Measurements from ENCODE around the gene RAB3A. TPM values are rescaled to one million over a fixed set of nuclear protein-coding genes. Genes with fewer than 3 reads are reported as not detected.
A peak's percentile ranks its signal among the peaks of the same experiment; 100 is the strongest.

RAB3A gene
- total and polyA plus RNA-seq, 2 experiments from 2014 or later: 1.4 to 1.9 TPM

DNA sequence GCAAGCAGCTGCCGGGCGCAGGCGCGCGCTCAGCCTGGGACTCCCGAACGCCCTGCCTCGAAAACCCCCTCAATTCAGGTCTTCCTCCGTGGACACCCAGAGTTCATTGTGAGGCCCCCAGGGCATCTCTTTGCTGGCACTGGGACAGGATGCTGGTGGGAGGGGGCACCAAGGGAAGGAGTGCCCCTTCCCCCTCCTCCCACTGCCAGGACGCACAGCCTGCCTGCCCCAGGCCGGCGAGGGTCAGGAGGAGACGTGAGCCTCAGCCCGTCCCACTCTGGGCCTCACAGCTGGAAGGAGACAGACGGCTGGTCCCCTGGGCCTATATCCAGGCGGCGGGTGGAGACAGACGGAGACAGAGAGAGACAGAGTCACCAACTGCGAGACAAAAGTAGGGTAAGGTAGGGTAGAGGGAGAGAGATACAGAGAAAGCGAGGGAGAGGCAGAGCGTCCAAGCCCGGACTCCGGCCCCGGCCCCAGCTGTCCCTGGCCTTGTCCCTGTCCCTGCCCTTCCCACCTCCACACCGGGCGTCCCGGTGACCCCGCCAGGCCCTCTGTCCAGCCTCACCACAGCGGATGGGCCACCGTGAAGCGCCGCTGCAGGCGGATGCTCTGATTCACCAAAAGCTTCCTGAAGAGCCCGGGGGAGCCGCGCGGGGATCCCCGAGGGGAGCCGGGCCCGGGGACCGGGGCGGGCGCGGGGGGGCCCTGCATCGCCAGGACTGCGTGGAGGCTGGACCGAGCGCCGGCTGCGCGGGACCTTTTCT lies 22.0 kb upstream of the RAB3A start, which contains the start of gene PDE4C:
TSS of gene PDE4C (minus strand) at position 737 of the 767 bp plus-strand sequence. CDS start at position 714, 23 bp downstream.
- H2AFZ ChIP-seq: no peak within 1 kb of the TSS; the same call in 1 of the 2 replicates
- no peaks in the 10 kb centered on the region for H3K9me2 ChIP-seq (ENCODE audit: insufficient read depth)
- H3K9me3 ChIP-seq (ENCODE audit: low read depth): no peaks in the 10 kb centered on the region
- peak within 1 kb of the TSS; percentile 28 for H3K4me2 ChIP-seq (ENCODE audit: unreplicated experiment)
- no peaks in the 10 kb centered on the region for H3K4me1 ChIP-seq (ENCODE audit: insufficient read depth)
- H3K79me2 ChIP-seq (ENCODE audit: insufficient read depth): no peaks in the 10 kb centered on the region
- 0 out of 2 replicates have a peak, but pooled peaks cover 4% of the 10 kb centered on the region for H3K27me3 ChIP-seq (replicated peaks; ENCODE audit: insufficient read depth)
- peak; percentile 48 for DNase-seq
- no peaks in the 10 kb centered on the region for H3F3A ChIP-seq (ENCODE audit: insufficient read depth)
- no peak within 1 kb of the TSS for H3K27ac ChIP-seq
- no peaks in the 10 kb centered on the region for H3K36me3 ChIP-seq (ENCODE audit: low read depth)
- WGBS, 2 experiments (ENCODE audit: low coverage in 1 of 2, low lambda C conversion rate in 2 of 2, missing lambda C conversion rate in 2 of 2): 4 to 7% methylated on average over 31 to 51 of the region's 51 CpGs
- H4K20me1 ChIP-seq (ENCODE audit: insufficient read depth): no peaks in the 10 kb centered on the region
- in situ Hi-C loops (cut with MboI): no loop called here
- no peak within 1 kb of the TSS for H3K9ac ChIP-seq
- no peak for TF ChIP-seq EZH2phosphoT487 (IDR thresholded peaks at IDR 0.05; ENCODE audit: insufficient read depth, low read depth)
- no peak for TF ChIP-seq EZH2 (IDR thresholded peaks at IDR 0.05; ENCODE audit: insufficient read depth, poor library complexity, severe bottlenecking)
- H3K4me3 ChIP-seq: no peak within 1 kb of the TSS

DNA sequence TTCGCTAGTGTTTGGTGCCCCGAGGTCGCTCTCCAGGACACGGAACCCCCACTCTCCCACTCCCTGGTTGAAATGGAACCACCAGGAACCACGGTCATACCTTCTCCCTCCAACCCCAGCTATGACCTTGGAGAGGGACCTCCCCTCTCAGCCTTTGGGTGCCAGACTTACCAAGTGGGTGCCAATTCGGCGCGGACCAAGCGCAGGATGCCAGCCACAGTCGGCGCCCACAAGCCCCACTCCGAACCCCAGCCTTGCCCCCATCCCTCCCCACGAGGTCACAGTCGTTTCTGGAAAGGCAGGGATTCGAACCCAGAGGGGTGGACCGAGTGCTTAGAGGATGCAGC lies 21.5 kb upstream of the RAB3A start:
- no peaks in the 10 kb centered on the region for H3K79me2 ChIP-seq (ENCODE audit: insufficient read depth)
- DNase-seq: no peak
- no peaks in the 10 kb centered on the region for H3K4me1 ChIP-seq (ENCODE audit: insufficient read depth)
- no peak for TF ChIP-seq EZH2phosphoT487 (IDR thresholded peaks at IDR 0.05; ENCODE audit: insufficient read depth, low read depth)
- TF ChIP-seq EZH2 (IDR thresholded peaks at IDR 0.05; ENCODE audit: insufficient read depth, poor library complexity, severe bottlenecking): no peak
- no peak overlapping the region for H2AFZ ChIP-seq
- no peak overlapping the region for H3K4me3 ChIP-seq
- no peaks in the 10 kb centered on the region for H3K36me3 ChIP-seq (ENCODE audit: low read depth)
- no peaks in the 10 kb centered on the region for H3F3A ChIP-seq (ENCODE audit: insufficient read depth)
- H3K27ac ChIP-seq: no peak overlapping the region
- no peaks in the 10 kb centered on the region for H3K27me3 ChIP-seq (replicated peaks; ENCODE audit: insufficient read depth)
- H3K9me3 ChIP-seq (ENCODE audit: low read depth): no peaks in the 10 kb centered on the region
- WGBS, 2 experiments (ENCODE audit: low coverage in 1 of 2, low lambda C conversion rate in 2 of 2, missing lambda C conversion rate in 2 of 2): 13 to 21% methylated on average over 16 of the region's 16 CpGs
- H3K4me2 ChIP-seq (ENCODE audit: unreplicated experiment): no peak overlapping the region
- H4K20me1 ChIP-seq (ENCODE audit: insufficient read depth): no peaks in the 10 kb centered on the region
- H3K9me2 ChIP-seq (ENCODE audit: insufficient read depth): no peaks in the 10 kb centered on the region
- H3K9ac ChIP-seq: no peak overlapping the region
- in situ Hi-C loops (cut with MboI): no loop called here

DNA sequence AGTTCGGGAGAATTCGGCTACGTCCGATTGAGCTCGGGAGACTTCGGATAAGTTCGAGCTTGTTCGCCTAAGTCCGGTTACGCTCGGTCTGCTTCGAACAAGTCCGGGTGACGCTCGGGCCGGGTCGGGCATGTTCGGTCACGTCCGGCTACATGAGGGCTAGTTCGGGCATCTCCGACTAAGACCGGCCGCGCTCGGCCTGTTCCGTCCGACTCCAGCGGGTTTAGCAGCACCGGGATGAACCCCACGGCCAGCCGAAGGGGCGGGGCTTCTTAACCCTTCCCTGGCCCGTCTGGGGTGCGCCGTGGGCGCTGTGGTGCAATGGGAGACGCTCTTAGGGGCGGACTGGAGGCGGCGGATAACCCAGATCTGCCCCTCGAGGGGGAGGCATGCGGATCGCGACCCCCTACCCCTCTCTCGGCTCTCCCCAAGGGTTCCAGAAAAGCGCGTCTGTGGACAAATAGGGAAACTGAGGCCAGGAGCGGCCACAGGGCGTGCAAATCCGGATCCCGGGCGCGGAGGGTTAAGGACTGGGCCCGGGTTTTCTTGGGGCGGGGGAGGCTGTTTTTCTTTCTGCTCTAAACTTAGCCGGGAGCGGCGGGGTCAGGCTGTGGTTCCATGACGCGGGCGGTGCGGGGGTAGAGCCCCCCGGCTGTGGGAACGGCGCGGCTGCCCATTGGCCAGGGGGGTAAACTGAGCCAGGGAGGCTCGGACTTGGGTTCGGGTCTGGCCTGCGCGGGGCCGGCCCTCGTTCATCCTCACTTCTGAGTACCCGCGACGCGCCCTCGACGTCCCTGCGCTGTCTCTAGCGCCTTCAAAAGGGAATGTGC lies 20.9 kb upstream of the RAB3A start:
- Histone ChIP-seq H3K27me3 (replicated peaks; ENCODE audit: insufficient read depth) (no peaks in the 10 kb centered on the region), H3K79me2 (ENCODE audit: insufficient read depth) (no peaks in the 10 kb centered on the region), H4K20me1 (ENCODE audit: insufficient read depth) (no peaks in the 10 kb centered on the region), H3K9me3 (ENCODE audit: low read depth) (no peaks in the 10 kb centered on the region), H2AFZ (peak overlapping the region; percentile 90), H3K36me3 (ENCODE audit: low read depth) (no peaks in the 10 kb centered on the region), H3K27ac (no peak overlapping the region), H3K4me2 (ENCODE audit: unreplicated experiment) (peak overlapping the region; percentile 81), H3K4me1 (ENCODE audit: insufficient read depth) (no peaks in the 10 kb centered on the region), H3K9ac (peak overlapping the region; percentile 70), H3K9me2 (ENCODE audit: insufficient read depth) (no peaks in the 10 kb centered on the region), H3F3A (ENCODE audit: insufficient read depth) (no peaks in the 10 kb centered on the region), H3K4me3 (peak overlapping the region; percentile 62)
- TF ChIP-seq EZH2 (IDR thresholded peaks at IDR 0.05; ENCODE audit: insufficient read depth, poor library complexity, severe bottlenecking): no peak
- no peak for TF ChIP-seq EZH2phosphoT487 (IDR thresholded peaks at IDR 0.05; ENCODE audit: insufficient read depth, low read depth)
- WGBS, 2 experiments (ENCODE audit: low coverage in 1 of 2, low lambda C conversion rate in 2 of 2, missing lambda C conversion rate in 2 of 2): 2 to 3% methylated on average over 68 to 79 of the region's 81 CpGs
- in situ Hi-C loops (cut with MboI): no loop called here
- peak; percentile 100 for DNase-seq

DNA sequence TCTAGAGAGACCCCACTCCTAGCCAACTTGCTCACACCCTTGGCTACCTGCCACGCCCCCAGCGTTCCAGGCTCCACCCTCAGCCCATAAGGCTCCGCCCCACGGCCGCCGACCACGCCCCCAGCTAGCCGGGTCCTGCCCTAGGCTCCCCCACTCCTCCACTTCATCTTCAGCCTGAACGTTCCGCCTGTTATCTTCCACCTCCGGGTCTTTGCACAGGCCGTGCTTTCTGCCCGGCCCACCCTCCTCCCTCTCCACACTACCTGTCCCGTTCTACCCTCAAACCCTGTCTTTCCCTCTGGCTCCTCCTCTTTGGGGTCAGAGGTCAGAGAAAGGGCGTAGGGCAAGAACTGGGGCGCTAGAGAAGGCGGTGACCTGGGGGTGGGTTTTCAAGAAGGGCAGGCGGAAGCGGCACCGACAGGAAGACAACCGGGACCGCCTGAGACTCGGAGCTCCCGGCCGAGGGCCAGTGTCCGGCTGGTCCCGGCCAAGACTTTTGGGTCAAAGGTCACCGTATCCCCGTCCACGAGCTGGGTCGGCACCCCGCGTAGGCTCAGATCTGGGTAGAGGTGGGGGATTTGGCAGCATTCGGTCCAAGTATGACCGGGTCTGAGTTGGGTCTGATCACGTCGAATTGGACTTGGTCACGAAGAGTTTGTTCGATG lies 20.1 kb upstream of the RAB3A start:
- in situ Hi-C loops (cut with MboI): no loop called here
- H4K20me1 ChIP-seq (ENCODE audit: insufficient read depth): no peaks in the 10 kb centered on the region
- H3K27ac ChIP-seq: no peak overlapping the region
- H3K4me3 ChIP-seq: peak overlapping the region; percentile 54
- peak overlapping the region; percentile 55; the same call in 1 of the 2 replicates for H3K9ac ChIP-seq
- H3K36me3 ChIP-seq (ENCODE audit: low read depth): no peaks in the 10 kb centered on the region
- H3K4me2 ChIP-seq (ENCODE audit: unreplicated experiment): peak overlapping the region; percentile 9
- H3K4me1 ChIP-seq (ENCODE audit: insufficient read depth): no peaks in the 10 kb centered on the region
- no peaks in the 10 kb centered on the region for H3K79me2 ChIP-seq (ENCODE audit: insufficient read depth)
- TF ChIP-seq EZH2 (IDR thresholded peaks at IDR 0.05; ENCODE audit: insufficient read depth, poor library complexity, severe bottlenecking) (no peak), EZH2phosphoT487 (IDR thresholded peaks at IDR 0.05; ENCODE audit: insufficient read depth, low read depth) (no peak)
- H3F3A ChIP-seq (ENCODE audit: insufficient read depth): no peaks in the 10 kb centered on the region
- no peaks in the 10 kb centered on the region for H3K9me3 ChIP-seq (ENCODE audit: low read depth)
- H3K27me3 ChIP-seq (replicated peaks; ENCODE audit: insufficient read depth): no peaks in the 10 kb centered on the region
- WGBS, 2 experiments (ENCODE audit: low coverage in 1 of 2, low lambda C conversion rate in 2 of 2, missing lambda C conversion rate in 2 of 2): 13 to 14% methylated on average over 34 to 39 of the region's 39 CpGs
- H3K9me2 ChIP-seq (ENCODE audit: insufficient read depth): no peaks in the 10 kb centered on the region
- DNase-seq: no peak
- H2AFZ ChIP-seq: peak overlapping the region; percentile 82

Data from GM23248 (cell line).